Left lung (tissue), 10 donors: ENCODE data around the gene TAOK3. TPM values are rescaled to one million over a fixed set of nuclear protein-coding genes. Genes with fewer than 3 reads are reported as not detected.

Experiments used
- ATAC-seq: fragments of 200-7000 bp; cut with Tn5 transposase; one replicate; pipeline ENCODE4 v1.9.1; 2020; ENCODE audit warnings: moderate library complexity
- DNase-seq, 4 donors: peaks; one replicate each; pipeline ENCODE4 v3.0.0-alpha.2; 2013 to 2020
- H3K27ac ChIP-seq, 2 donors: fragments of 200-600 bp; sonication (generic) in 1 of 2; one replicate each; pipeline versions ENCODE4 v1.5.0 to v1.8.0; 2020 to 2021
- H3K27me3 ChIP-seq, 2 donors: fragments of 200-600 bp; sonication (generic) in 1 of 2; one replicate each; pipeline versions ENCODE4 v1.5.0 to v1.8.0; 2020 to 2021
- H3K36me3 ChIP-seq, 2 donors: fragments of 200-600 bp; sonication (generic) in 1 of 2; one replicate each; pipeline versions ENCODE4 v1.5.0 to v1.8.0; 2020 to 2021
- H3K4me1 ChIP-seq, 2 donors: fragments of 200-600 bp; one replicate each; pipeline ENCODE4 v1.8.0; 2021
- H3K4me3 ChIP-seq, 2 donors: fragments of 200-600 bp; sonication (generic) in 1 of 2; one replicate each; pipeline versions ENCODE4 v1.5.0 to v1.8.0; 2020 to 2021; ENCODE audit warnings: mild to moderate bottlenecking in 1 of 2
- H3K9me3 ChIP-seq, 2 donors: fragments of 200-600 bp; sonication (generic) in 1 of 2; one replicate each; pipeline versions ENCODE4 v1.5.0 to v1.8.0; 2020 to 2021
- intact Hi-C, 2 donors: fragments of 100-400 bp; cut with DNase I; formaldehyde crosslinking; loops; one replicate each; pipeline versions ENCODE4 v1.11.2 to v1.14.2; 2022
- polyA plus RNA-seq, 6 donors: library from polyadenylated mRNA; unstranded; fragments of 120-200 nt; gene quantifications; one replicate each; pipeline ENCODE4 v1.2.1, GENCODE V29; 2013; ENCODE audit not compliant: insufficient read length in 6 of 6
- total RNA-seq, 2 donors: library from RNA; stranded (reverse); fragmentation: NEBNext Ultra II Directional; extraction: Animal tissue kit (Norgen Biotek cat#: 25700); gene quantifications; one replicate each; pipeline ENCODE4 v1.2.1, GENCODE V29; 2021
- TF ChIP-seq, protein P1 (sequence below), 2 donors: fragments of 200-600 bp; sonication (generic) in 1 of 2; IDR thresholded peaks; one replicate each; pipeline versions ENCODE4 v1.5.0 to v1.8.0; 2021; ENCODE audit warnings: antibody characterized with exemption in 2 of 2
- donor health status: DM: no; HTN: yes; CAD: no.
- donor health status: DM: no; HTN: no; CAD: no.

TAOK3 gene
- total and polyA plus RNA-seq, 8 donors: 39.5 to 61.8 (median 52.1) TPM

DNA sequence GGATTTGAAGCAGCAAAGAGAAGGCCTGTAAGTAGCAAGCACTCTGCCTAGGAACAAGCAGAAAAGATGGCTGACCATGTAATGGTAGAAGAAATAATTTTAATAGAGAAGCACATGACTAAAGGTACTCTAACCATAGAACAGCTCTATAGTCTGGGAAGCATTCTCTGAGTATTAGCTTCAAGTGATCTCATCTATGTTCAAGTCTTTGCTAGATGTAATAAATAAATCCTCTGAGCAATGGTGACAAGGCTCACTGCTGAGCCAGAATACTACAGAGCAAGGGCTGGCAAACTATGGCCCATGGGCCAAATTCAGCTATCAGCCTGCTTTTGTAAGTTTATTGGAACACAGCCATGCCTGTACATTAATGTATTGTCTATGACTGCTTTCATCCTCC is 152.0 kb downstream of the TAOK3 start:
- DNase-seq: no peak
- H3K4me3 ChIP-seq: no peak overlapping the region
- no peaks in the 10 kb centered on the region for H3K4me1 ChIP-seq
- ATAC-seq: no peak
- TF ChIP-seq, protein P1, sequence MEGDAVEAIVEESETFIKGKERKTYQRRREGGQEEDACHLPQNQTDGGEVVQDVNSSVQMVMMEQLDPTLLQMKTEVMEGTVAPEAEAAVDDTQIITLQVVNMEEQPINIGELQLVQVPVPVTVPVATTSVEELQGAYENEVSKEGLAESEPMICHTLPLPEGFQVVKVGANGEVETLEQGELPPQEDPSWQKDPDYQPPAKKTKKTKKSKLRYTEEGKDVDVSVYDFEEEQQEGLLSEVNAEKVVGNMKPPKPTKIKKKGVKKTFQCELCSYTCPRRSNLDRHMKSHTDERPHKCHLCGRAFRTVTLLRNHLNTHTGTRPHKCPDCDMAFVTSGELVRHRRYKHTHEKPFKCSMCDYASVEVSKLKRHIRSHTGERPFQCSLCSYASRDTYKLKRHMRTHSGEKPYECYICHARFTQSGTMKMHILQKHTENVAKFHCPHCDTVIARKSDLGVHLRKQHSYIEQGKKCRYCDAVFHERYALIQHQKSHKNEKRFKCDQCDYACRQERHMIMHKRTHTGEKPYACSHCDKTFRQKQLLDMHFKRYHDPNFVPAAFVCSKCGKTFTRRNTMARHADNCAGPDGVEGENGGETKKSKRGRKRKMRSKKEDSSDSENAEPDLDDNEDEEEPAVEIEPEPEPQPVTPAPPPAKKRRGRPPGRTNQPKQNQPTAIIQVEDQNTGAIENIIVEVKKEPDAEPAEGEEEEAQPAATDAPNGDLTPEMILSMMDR (IDR thresholded peaks at IDR 0.05): no peak
- intact Hi-C loops: no loop called here
- peaks cover 0 to 39% of the 10 kb centered on the region in 2 donors for H3K36me3 ChIP-seq
- no peak overlapping the region for H3K27ac ChIP-seq
- H3K27me3 ChIP-seq: no peaks in the 10 kb centered on the region
- no peaks in the 10 kb centered on the region for H3K9me3 ChIP-seq

DNA sequence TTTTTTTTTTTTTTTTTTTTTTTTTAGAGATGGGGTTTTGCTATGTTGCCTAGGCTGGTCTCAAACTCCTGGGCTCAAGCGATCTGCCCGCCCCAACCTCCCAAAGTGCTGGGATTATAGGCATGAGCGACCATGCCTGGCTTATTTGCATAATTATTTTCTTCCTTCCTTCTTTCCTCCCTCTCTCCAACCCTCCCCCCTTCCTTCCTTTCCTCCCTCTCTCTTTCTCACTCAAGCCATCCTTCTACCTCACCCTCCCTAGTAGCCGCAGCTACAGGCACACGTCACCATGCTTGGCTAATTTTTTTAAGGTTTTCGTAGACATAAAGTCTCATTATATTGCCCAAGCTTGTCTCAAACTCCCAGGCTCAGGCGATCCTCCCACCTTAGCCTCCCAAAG is 152.9 kb downstream of the TAOK3 start:
- TF ChIP-seq, protein P1 (IDR thresholded peaks at IDR 0.05): no peak
- intact Hi-C loops: no loop called here

DNA sequence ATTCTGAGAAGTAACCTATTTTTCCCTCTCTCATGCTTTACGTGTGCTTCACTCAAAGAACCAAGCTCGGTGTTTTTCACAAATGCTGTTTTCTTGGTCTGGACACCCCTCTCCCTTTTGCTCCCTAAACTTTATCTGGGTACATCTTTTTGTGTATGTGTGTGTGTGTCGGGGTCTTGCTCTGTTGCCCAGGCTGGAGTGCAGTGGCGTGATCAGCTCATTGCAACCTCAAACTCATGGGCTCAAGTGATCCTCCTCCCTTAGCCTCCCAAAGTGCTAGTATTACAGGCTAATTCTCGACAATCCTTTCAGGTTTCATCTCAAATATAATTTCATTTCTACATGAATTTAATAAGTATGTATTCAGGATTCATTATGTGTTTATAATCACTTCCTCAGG is 153.6 kb downstream of the TAOK3 start:
- no peaks in the 10 kb centered on the region for H3K27me3 ChIP-seq
- H3K4me3 ChIP-seq: no peak overlapping the region
- DNase-seq (no peak), ATAC-seq (no peak)
- H3K4me1 ChIP-seq: no peaks in the 10 kb centered on the region
- no peak overlapping the region for H3K27ac ChIP-seq
- H3K9me3 ChIP-seq: no peaks in the 10 kb centered on the region
- TF ChIP-seq, protein P1 (IDR thresholded peaks at IDR 0.05): no peak
- peaks cover 0 to 25% of the 10 kb centered on the region in 2 donors for H3K36me3 ChIP-seq
- intact Hi-C loops: no loop called here

More for the DNA sequence above, 152.9 kb downstream of the TAOK3 start:
- no peaks in the 10 kb centered on the region for H3K4me1 ChIP-seq
- no peak overlapping the region for H3K4me3 ChIP-seq
- H3K9me3 ChIP-seq: no peaks in the 10 kb centered on the region
- DNase-seq (no peak), ATAC-seq (no peak)
- no peak overlapping the region for H3K27ac ChIP-seq
- H3K36me3 ChIP-seq: peaks cover 0 to 30% of the 10 kb centered on the region in 2 donors
- H3K27me3 ChIP-seq: no peaks in the 10 kb centered on the region

DNA sequence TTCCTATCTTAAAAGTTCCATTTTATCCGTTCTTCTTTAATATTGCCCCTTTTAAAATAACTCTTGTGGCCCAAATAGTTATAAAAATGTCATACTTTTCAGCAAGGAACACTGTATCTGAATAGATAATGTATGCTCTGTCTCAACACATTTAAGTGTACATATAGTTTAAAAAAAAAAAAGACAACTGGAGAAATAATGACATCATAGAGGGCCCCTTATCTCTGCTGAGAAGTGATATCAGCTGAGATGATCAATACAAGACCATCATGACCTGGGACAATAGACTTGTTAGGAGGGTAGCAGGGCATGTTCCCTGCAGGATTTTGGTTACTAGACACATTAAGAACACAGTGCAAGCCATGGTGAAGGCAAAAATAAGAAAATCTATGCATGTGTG is 159.3 kb downstream of the TAOK3 start:
- no peaks in the 10 kb centered on the region for H3K27me3 ChIP-seq
- H3K4me3 ChIP-seq: no peak overlapping the region
- H3K36me3 ChIP-seq: peaks cover 0 to 65% of the 10 kb centered on the region in 2 donors
- ATAC-seq (no peak), DNase-seq (no peak)
- no peaks in the 10 kb centered on the region for H3K9me3 ChIP-seq
- TF ChIP-seq, protein P1 (IDR thresholded peaks at IDR 0.05): no peak
- intact Hi-C loops: no loop called here
- no peaks in the 10 kb centered on the region for H3K4me1 ChIP-seq
- no peak overlapping the region for H3K27ac ChIP-seq

DNA sequence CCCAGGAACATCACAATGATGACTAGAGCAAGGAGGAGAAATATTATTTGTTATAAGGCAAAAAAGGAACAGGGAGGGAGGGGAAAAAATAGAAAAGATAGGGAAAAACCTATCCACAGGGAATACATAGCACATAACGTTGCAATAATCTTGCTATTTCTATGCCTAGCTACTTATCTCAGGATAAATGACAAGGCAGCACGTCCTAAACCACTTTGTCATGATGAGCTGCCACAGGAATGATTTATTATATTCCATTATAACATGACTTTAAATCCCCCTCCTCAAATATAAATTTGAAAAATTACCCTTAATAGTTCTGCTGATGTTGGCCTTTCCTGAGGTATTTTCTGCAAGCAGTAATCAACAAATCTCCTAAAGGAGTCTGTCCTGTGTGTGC is 160.1 kb downstream of the TAOK3 start:
- Histone ChIP-seq H3K27me3 (no peaks in the 10 kb centered on the region), H3K27ac (no peak overlapping the region), H3K4me1 (no peaks in the 10 kb centered on the region), H3K4me3 (no peak overlapping the region), H3K9me3 (no peaks in the 10 kb centered on the region), H3K36me3 (peaks cover 0 to 63% of the 10 kb centered on the region in 2 donors)
- intact Hi-C loops: no loop called here
- no peak for DNase-seq
- TF ChIP-seq, protein P1 (IDR thresholded peaks at IDR 0.05): no peak
- no peak for ATAC-seq
